ENCODE results near the gene HRH3. TPM values are rescaled to one million over a fixed set of nuclear protein-coding genes. Genes with fewer than 3 reads are reported as not detected.

The HRH3 gene
- total and polyA plus RNA-seq, 12 donors = 0.06 to 0.80 (median 0.11) TPM; not detected in 8

GRCh38 chr20:62230276-62230675, 10.2 kb upstream of the HRH3 start:
- Histone ChIP-seq H3K4me3 (no peak overlapping the region), H3K4me1 (replicated peaks in 1 of 2) (no peaks in the 10 kb centered on the region), H3K36me3 (replicated peaks in 1 of 2) (no peaks in the 10 kb centered on the region), H3K27me3 (no peaks in the 10 kb centered on the region), H3K9me3 (replicated peaks in 1 of 3) (no peaks in the 10 kb centered on the region), H3K27ac (no peak overlapping the region)
- no peak for DNase-seq
- intact Hi-C loops (cut with DNase I) = no loop called here
- WGBS, 4 donors = 84 to 89% (median 85%) methylated on average over 2 of the region's 2 CpGs
- TF ChIP-seq POLR2A (IDR thresholded peaks at IDR 0.05) (no peak), CTCF (IDR thresholded peaks at IDR 0.05) (no peak)

GRCh38 chr20:62229667-62230066, 9.6 kb upstream of the HRH3 start:
- Histone ChIP-seq H3K4me3 (no peak overlapping the region), H3K27me3 (no peaks in the 10 kb centered on the region), H3K27ac (no peak overlapping the region), H3K4me1 (replicated peaks in 1 of 2) (no peaks in the 10 kb centered on the region), H3K9me3 (replicated peaks in 1 of 3) (no peaks in the 10 kb centered on the region), H3K36me3 (replicated peaks in 1 of 2) (no peaks in the 10 kb centered on the region)
- intact Hi-C loops (cut with DNase I) = no loop called here
- DNase-seq = no peak
- 54 to 75% (median 66%) methylated on average over 4 of the region's 4 CpGs for WGBS, 4 donors
- no peak for TF ChIP-seq CTCF (IDR thresholded peaks at IDR 0.05)
- TF ChIP-seq POLR2A (IDR thresholded peaks at IDR 0.05) = no peak

GRCh38 chr20:62228982-62229545, 9.0 kb upstream of the HRH3 start:
- DNase-seq = no peak
- Histone ChIP-seq H3K4me1 (replicated peaks in 1 of 2) (no peaks in the 10 kb centered on the region), H3K27ac (no peak overlapping the region), H3K36me3 (replicated peaks in 1 of 2) (no peaks in the 10 kb centered on the region), H3K4me3 (no peak overlapping the region), H3K27me3 (no peaks in the 10 kb centered on the region), H3K9me3 (replicated peaks in 1 of 3) (no peaks in the 10 kb centered on the region)
- TF ChIP-seq POLR2A (IDR thresholded peaks at IDR 0.05) (no peak), CTCF (IDR thresholded peaks at IDR 0.05) (no peak)
- intact Hi-C loops (cut with DNase I) = no loop called here
- 76 to 84% (median 80%) methylated on average over 7 of the region's 7 CpGs for WGBS, 4 donors

GRCh38 chr20:62227977-62228958, 8.2 kb upstream of the HRH3 start:
- intact Hi-C loops (cut with DNase I) = no loop called here
- WGBS, 4 donors = 57 to 73% (median 61%) methylated on average over 19 to 37 of the region's 37 CpGs

More at GRCh38 chr20:62227977-62228958, 8.2 kb upstream of the HRH3 start:
- H3K27me3 ChIP-seq = no peaks in the 10 kb centered on the region
- no peak overlapping the region for H3K27ac ChIP-seq
- no peak for DNase-seq
- TF ChIP-seq CTCF (IDR thresholded peaks at IDR 0.05) (no peak), POLR2A (IDR thresholded peaks at IDR 0.05) (no peak)
- no peak overlapping the region for H3K4me3 ChIP-seq
- H3K4me1 ChIP-seq (replicated peaks in 1 of 2) = no peaks in the 10 kb centered on the region
- no peaks in the 10 kb centered on the region for H3K9me3 ChIP-seq (replicated peaks in 1 of 3)
- no peaks in the 10 kb centered on the region for H3K36me3 ChIP-seq (replicated peaks in 1 of 2)
